Measurements from ENCODE around the gene MLLT6.

Gene MLLT6

GRCh38 chr17:38738007-38738662, 33.1 kb downstream of the MLLT6 start:
- Histone ChIP-seq H3K9me3 (no peaks in the 10 kb centered on the region), H3K27me3 (no peaks in the 10 kb centered on the region), H3K36me3 (peaks cover 67% of the 10 kb centered on the region), H3K4me3 (ENCODE audit: low read depth, low read length) (no peak overlapping the region), H3K4me1 (peaks cover 21% of the 10 kb centered on the region)
- DNase-seq: no peak
- TF ChIP-seq CTCF (IDR thresholded peaks at IDR 0.05; ENCODE audit: low read depth, low read length): no peak

GRCh38 chr17:38738686-38739085, 33.6 kb downstream of the MLLT6 start:
- no peak for TF ChIP-seq CTCF (IDR thresholded peaks at IDR 0.05; ENCODE audit: low read depth, low read length)
- Histone ChIP-seq H3K36me3 (peaks cover 62% of the 10 kb centered on the region), H3K4me1 (peaks cover 27% of the 10 kb centered on the region), H3K9me3 (no peaks in the 10 kb centered on the region), H3K4me3 (ENCODE audit: low read depth, low read length) (no peak overlapping the region), H3K27me3 (no peaks in the 10 kb centered on the region)
- no peak for DNase-seq

DNA sequence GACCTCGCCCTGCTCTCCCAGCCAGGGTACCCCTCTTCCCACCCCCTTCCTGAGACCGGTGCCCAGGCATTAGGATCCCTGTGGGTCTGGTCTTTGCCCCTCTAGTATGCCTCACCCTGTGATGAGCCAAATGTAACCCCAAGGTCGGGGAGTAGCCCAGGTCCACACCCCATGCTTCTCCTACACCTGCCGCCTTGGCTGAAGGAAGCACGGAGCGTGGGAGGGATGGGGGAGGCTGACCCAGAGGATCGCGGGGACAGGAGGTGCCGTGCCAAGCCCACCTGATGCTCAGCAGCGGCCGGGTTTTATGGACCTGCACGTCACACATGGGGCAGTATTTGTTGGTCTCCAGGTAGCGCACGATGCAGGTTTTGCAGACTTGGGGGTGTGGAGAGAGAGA, 34.2 kb downstream of the MLLT6 start:
- Histone ChIP-seq H3K4me3 (ENCODE audit: low read depth, low read length) (no peak overlapping the region), H3K9me3 (no peaks in the 10 kb centered on the region), H3K36me3 (peaks cover 60% of the 10 kb centered on the region), H3K4me1 (peaks cover 30% of the 10 kb centered on the region), H3K27me3 (no peaks in the 10 kb centered on the region)
- TF ChIP-seq CTCF (IDR thresholded peaks at IDR 0.05; ENCODE audit: low read depth, low read length): no peak
- no peak for DNase-seq

GRCh38 chr17:38740044-38740443, 35.0 kb downstream of the MLLT6 start:
- TF ChIP-seq CTCF (IDR thresholded peaks at IDR 0.05; ENCODE audit: low read depth, low read length): no peak
- no peak for DNase-seq
- peaks cover 53% of the 10 kb centered on the region for H3K36me3 ChIP-seq
- H3K4me1 ChIP-seq: peaks cover 35% of the 10 kb centered on the region
- no peak overlapping the region for H3K4me3 ChIP-seq (ENCODE audit: low read depth, low read length)
- no peaks in the 10 kb centered on the region for H3K27me3 ChIP-seq
- H3K9me3 ChIP-seq: no peaks in the 10 kb centered on the region

DNA sequence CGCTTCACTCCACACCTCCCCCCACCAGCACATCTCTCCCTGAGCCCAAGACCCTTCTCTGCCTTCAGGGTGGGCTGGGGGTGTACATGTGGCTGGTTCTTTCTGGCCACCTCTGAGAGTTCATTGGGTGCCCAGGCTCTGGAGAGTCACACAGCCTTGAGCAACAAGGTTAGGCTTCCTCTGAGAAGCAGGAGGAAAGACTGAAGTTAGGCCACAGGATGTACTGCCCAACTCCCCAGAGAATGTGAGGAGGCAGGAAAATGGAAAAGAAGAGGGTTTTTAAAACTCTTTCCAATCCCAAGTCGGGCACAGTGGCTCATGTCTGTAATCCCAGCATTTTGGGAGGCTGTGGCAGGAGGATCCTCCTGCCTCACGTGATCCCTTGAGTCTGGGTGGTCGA, 35.7 kb downstream of the MLLT6 start:
- peaks cover 35% of the 10 kb centered on the region for H3K4me1 ChIP-seq
- DNase-seq: no peak
- H3K36me3 ChIP-seq: peaks cover 46% of the 10 kb centered on the region
- no peak overlapping the region for H3K4me3 ChIP-seq (ENCODE audit: low read depth, low read length)
- H3K9me3 ChIP-seq: no peaks in the 10 kb centered on the region
- TF ChIP-seq CTCF (IDR thresholded peaks at IDR 0.05; ENCODE audit: low read depth, low read length): no peak
- no peaks in the 10 kb centered on the region for H3K27me3 ChIP-seq

DNA sequence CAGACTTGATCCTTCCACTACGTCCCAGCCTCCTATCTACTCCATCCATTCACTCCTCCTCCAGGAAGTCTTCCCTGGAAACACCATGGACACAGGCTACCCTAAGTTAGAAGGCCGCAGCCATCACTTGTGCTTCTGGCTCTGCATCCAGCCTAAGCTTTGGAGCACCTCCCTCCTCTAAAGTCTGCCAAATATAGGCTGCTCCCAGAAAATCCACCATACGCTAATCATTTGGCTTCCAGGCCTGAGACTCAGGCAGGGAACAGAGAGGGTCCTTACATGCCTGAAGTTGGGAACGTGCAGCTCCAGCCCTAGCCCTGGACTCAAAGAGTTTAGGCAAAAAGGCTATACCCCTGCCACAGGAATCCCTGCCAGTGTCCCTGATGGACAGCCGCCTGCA, 36.4 kb downstream of the MLLT6 start:
- Histone ChIP-seq H3K27me3 (no peaks in the 10 kb centered on the region), H3K4me1 (peaks cover 37% of the 10 kb centered on the region), H3K4me3 (ENCODE audit: low read depth, low read length) (no peak overlapping the region; the same call in 1 of the 2 replicates), H3K9me3 (no peaks in the 10 kb centered on the region), H3K36me3 (peaks cover 39% of the 10 kb centered on the region)
- no peak for TF ChIP-seq CTCF (IDR thresholded peaks at IDR 0.05; ENCODE audit: low read depth, low read length)
- no peak for DNase-seq

Measured in BE2C (cell line).